A673 (cell line): ENCODE measurements around the gene TECPR2. TPM values are rescaled to one million over a fixed set of nuclear protein-coding genes. Genes with fewer than 3 reads are reported as not detected.

ENCODE experiments used
- BruUV-seq: library from RNA; stranded (reverse); fragments of 400-500 nt; replicated peaks from 2 replicates; lab custom pipeline; 2021; lab: Mats Ljungman, UMichigan
- CTCF ChIA-PET: fragments of 300-600 bp; sonication (Branson Sonifier 250); formaldehyde crosslinking; loops from one replicate; lab custom pipeline; 2022; ENCODE audit warnings: antibody characterized with exemption; lab: Charles Lee
- POLR2A ChIA-PET: fragments of 300-600 bp; sonication (Branson Sonifier 250); formaldehyde crosslinking; loops from one replicate; lab custom pipeline; 2022; ENCODE audit warnings: antibody characterized with exemption; ENCODE audit not compliant: low non-redundant PET; lab: Charles Lee
- DNase-seq: peaks from one replicate; pipeline ENCODE4 v3.0.0-alpha.2; 2015; ENCODE audit warnings: low spot score
- H3K27ac ChIP-seq: fragments of 200-600 bp; sonication (generic); 2 replicates; pipeline ENCODE4 v1.5.1; 2016; ENCODE audit warnings: mixed run types, low read depth, mild to moderate bottlenecking, mixed read lengths, antibody characterized with exemption, low read length; ENCODE audit not compliant: poor library complexity, severe bottlenecking
- H3K27me3 ChIP-seq: fragments of 200-600 bp; sonication (generic); replicated peaks from 2 replicates; pipeline ENCODE4 v1.6.1; 2017; ENCODE audit warnings: mixed run types, low read depth, mild to moderate bottlenecking, mixed read lengths, antibody characterized with exemption, low read length; ENCODE audit not compliant: insufficient read depth, poor library complexity
- H3K36me3 ChIP-seq: fragments of 200-600 bp; sonication (generic); 2 replicates; pipeline ENCODE4 v1.6.1; 2016; ENCODE audit warnings: mixed run types, mild to moderate bottlenecking, mixed read lengths, antibody characterized with exemption, low read length; ENCODE audit not compliant: insufficient read depth, poor library complexity, severe bottlenecking
- H3K4me1 ChIP-seq: fragments of 200-600 bp; sonication (generic); 2 replicates; pipeline ENCODE4 v1.6.1; 2017; ENCODE audit warnings: mixed run types, mild to moderate bottlenecking, mixed read lengths, antibody characterized with exemption, low read length; ENCODE audit not compliant: insufficient read depth, poor library complexity, severe bottlenecking
- H3K4me3 ChIP-seq: fragments of 200-600 bp; sonication (generic); 2 replicates; pipeline ENCODE4 v1.5.1; 2016; ENCODE audit warnings: low read depth, mixed run types, mild to moderate bottlenecking, mixed read lengths, low read length; ENCODE audit not compliant: poor library complexity, severe bottlenecking
- H3K9me3 ChIP-seq: fragments of 200-600 bp; sonication (generic); 2 replicates; pipeline ENCODE4 v1.6.1; 2016; ENCODE audit warnings: mixed run types, low read depth, mild to moderate bottlenecking, mixed read lengths, antibody characterized with exemption, low read length; ENCODE audit not compliant: poor library complexity, severe bottlenecking
- EZH2 ChIP-seq: fragments of 200-600 bp; sonication (generic); IDR thresholded peaks from 2 replicates; pipeline ENCODE4 v1.6.1; 2017; ENCODE audit warnings: borderline replicate concordance, low read depth, mild to moderate bottlenecking, mixed read lengths, antibody characterized with exemption, low read length; ENCODE audit not compliant: poor library complexity, severe bottlenecking
- intact Hi-C: fragments of 100-400 bp; cut with micrococcal nuclease; formaldehyde crosslinking; loops from one replicate; pipeline ENCODE4 v1.10.0; 2022; ENCODE audit not compliant: unreplicated experiment
- total RNA-seq: library from RNA; stranded (reverse); gene quantifications from 2 replicates; pipeline ENCODE4 v1.2.3, GENCODE V29; 2021
- TF ChIP-seq, protein P1 (sequence below): fragments of 300-800, 200-600 bp; sonication (generic); conservative IDR thresholded peaks from 2 replicates; pipeline ENCODE4 v1.5.1; 2017; ENCODE audit warnings: low read depth, mild to moderate bottlenecking, antibody characterized with exemption, low read length, moderate library complexity, mixed read lengths

TECPR2 gene
- total RNA-seq, 1 experiment from 2014 or later = 22.1 TPM

DNA sequence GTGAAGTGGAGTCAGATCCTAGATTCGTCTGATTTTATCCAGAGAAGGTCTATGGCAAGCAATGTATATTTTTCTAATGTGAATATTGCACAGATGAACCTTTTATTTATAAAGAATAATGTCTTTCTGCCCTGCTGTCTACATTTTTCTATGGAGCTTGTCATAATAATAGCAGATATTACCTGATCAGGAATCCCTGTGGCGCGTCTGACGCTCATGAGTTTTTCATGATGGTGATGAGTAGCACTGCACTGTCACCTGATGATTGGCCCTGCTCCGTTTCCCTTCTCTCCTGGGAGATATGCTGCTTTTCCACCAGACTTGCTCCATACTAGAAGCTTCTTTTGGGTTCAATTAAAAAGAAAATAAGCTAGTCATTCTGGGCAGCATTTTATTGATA lies 20.5 kb upstream of the TECPR2 start:
- DNase-seq = no peak
- POLR2A ChIA-PET = no interaction called here
- no peaks in the 10 kb centered on the region for H3K27me3 ChIP-seq
- BruUV-seq = no TSS peak
- H3K27ac ChIP-seq = no peak overlapping the region
- no peaks in the 10 kb centered on the region for H3K4me1 ChIP-seq
- TF ChIP-seq EZH2 = no peak
- TF ChIP-seq, protein P1, sequence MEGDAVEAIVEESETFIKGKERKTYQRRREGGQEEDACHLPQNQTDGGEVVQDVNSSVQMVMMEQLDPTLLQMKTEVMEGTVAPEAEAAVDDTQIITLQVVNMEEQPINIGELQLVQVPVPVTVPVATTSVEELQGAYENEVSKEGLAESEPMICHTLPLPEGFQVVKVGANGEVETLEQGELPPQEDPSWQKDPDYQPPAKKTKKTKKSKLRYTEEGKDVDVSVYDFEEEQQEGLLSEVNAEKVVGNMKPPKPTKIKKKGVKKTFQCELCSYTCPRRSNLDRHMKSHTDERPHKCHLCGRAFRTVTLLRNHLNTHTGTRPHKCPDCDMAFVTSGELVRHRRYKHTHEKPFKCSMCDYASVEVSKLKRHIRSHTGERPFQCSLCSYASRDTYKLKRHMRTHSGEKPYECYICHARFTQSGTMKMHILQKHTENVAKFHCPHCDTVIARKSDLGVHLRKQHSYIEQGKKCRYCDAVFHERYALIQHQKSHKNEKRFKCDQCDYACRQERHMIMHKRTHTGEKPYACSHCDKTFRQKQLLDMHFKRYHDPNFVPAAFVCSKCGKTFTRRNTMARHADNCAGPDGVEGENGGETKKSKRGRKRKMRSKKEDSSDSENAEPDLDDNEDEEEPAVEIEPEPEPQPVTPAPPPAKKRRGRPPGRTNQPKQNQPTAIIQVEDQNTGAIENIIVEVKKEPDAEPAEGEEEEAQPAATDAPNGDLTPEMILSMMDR = no peak
- peaks cover 23% of the 10 kb centered on the region for H3K36me3 ChIP-seq
- intact Hi-C loops = no loop called here
- H3K9me3 ChIP-seq = no peaks in the 10 kb centered on the region
- no peak overlapping the region for H3K4me3 ChIP-seq
- CTCF ChIA-PET = no interaction called here

DNA sequence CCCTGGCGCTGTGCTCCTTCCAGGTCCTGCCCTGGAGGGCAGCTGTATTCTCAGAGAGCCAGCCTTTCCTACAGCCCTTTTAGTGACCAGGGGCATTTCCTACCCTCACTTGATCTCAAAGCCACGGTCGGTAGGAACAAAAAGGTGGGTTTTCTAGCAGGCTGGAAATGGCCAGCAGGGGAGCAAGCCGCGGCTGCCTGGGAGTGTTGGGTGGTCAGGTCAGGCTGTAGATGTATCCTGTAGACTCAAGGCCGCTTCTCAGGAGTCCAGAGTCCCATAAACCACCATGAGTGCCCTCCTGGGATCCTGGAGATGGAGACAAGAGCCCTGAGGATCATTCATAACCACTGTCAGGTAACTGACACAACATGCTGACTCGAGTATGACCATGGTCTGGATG lies 18.7 kb upstream of the TECPR2 start:
- no TSS peak for BruUV-seq
- H3K36me3 ChIP-seq = peaks cover 34% of the 10 kb centered on the region
- DNase-seq = no peak
- H3K9me3 ChIP-seq = no peaks in the 10 kb centered on the region
- CTCF ChIA-PET = no interaction called here
- POLR2A ChIA-PET = no interaction called here
- no peaks in the 10 kb centered on the region for H3K4me1 ChIP-seq
- intact Hi-C loops = no loop called here
- no peak overlapping the region for H3K27ac ChIP-seq
- TF ChIP-seq, protein P1 = no peak
- no peak for TF ChIP-seq EZH2
- no peak overlapping the region for H3K4me3 ChIP-seq
- no peaks in the 10 kb centered on the region for H3K27me3 ChIP-seq

DNA sequence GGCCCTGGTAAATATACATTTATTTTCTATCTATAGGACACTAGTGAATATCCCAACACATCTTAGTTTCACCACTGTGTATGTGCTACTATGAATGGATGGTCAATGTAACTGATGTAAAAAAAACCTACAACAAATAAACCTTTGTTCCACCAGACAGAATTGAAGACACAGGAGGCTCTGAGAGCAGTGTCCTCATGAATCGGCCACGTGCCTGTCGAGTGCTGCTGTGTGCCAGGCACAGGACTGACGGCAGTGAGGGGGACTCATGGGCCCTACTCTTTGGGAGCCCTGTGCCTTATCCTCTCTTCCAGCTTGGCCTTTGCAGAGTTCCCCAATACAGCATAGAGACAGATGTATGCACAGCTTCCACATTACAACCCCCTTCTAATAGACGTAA lies 18.3 kb upstream of the TECPR2 start:
- intact Hi-C loops = no loop called here
- Histone ChIP-seq H3K27me3 (no peaks in the 10 kb centered on the region), H3K9me3 (no peaks in the 10 kb centered on the region), H3K4me3 (no peak overlapping the region), H3K36me3 (peaks cover 38% of the 10 kb centered on the region), H3K27ac (no peak overlapping the region), H3K4me1 (no peaks in the 10 kb centered on the region)
- BruUV-seq = no TSS peak
- TF ChIP-seq EZH2 = no peak
- TF ChIP-seq, protein P1 = no peak
- ChIA-PET CTCF (no interaction called here), POLR2A (no interaction called here)
- DNase-seq = no peak
